ENCODE measurements around the gene NEUROD4. TPM values are rescaled to one million over a fixed set of nuclear protein-coding genes. Genes with fewer than 3 reads are reported as not detected.

The NEUROD4 gene
- polyA plus RNA-seq, 1 of the 3 experiments (the other 2 are of a cell fraction), result not detected

DNA sequence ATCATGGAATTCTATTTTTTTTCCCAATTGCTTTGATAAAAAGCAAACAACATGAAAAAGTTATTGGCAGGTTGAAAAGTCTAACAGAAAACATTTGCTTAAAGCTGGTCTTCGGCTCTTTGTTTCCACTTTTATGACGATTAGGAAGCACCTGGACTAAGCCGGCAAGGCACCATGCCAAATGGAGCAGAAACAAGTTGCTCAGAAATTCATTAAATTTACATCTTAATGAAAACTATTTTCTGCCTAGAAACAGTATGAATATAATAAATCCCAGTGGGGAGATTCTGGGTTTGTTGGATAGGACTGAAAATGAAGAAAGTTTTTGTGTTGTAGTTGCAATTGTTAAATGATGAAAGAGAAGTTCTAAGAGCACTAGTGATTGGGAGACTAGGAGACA, 55.0 kb downstream of the NEUROD4 start:
- no peak for TF ChIP-seq USF1 (IDR thresholded peaks at IDR 0.05; ENCODE audit: borderline replicate concordance, low read depth)

More for the DNA sequence above, 55.0 kb downstream of the NEUROD4 start:
- CTCF ChIA-PET, result interaction anchor here (1.1 to 5.1 kb wide), 6 partner anchors 47 to 325 kb away, joined by 3 to 62 read pairs (median 6); no protein-coding TSS in a partner anchor
- Histone ChIP-seq H3F3A (replicated peaks; ENCODE audit: insufficient read depth) (no peaks in the 10 kb centered on the region), H3K79me2 (ENCODE audit: insufficient read depth) (no peaks in the 10 kb centered on the region), H3K9me3 (no peaks in the 10 kb centered on the region), H3K27me3 (ENCODE audit: insufficient read depth) (no peaks in the 10 kb centered on the region), H3K4me1 (ENCODE audit: control insufficient read depth in 1 of 2, insufficient read depth in 2 of 2, low read depth in 1 of 2, low read length in 1 of 2) (no peaks in the 10 kb centered on the region), H4K20me1 (ENCODE audit: insufficient read depth) (no peaks in the 10 kb centered on the region), H3K4me3 (ENCODE audit: low read depth in 2 of 2, low read length in 1 of 2) (no peak overlapping the region), H3K4me2 (no peak overlapping the region), H3K36me3 (replicated peaks in 1 of 2; ENCODE audit: control insufficient read depth in 1 of 2, insufficient read depth in 2 of 2, low read length in 1 of 2) (no peaks in the 10 kb centered on the region), H3K9ac (no peak overlapping the region), H3K9me2 (no peaks in the 10 kb centered on the region), H3K27ac (ENCODE audit: low read depth in 2 of 2, low read length in 1 of 2) (no peak overlapping the region), H2AFZ (ENCODE audit: low read depth) (no peak overlapping the region)
- POLR2A ChIA-PET, result no interaction called here
- WGBS (ENCODE audit: low lambda C conversion rate), result 3% methylated on average over 3 of the region's 3 CpGs
- no peak for DNase-seq

Other genes with a start within 250 kb of the NEUROD4 start
- not detected in 2 replicates for gene MUCL1, start 165.5 kb upstream of the NEUROD4 start, polyA plus RNA-seq (2012; rRNA removed)
- not detected in 2 replicates for gene TESPA1, start 35.2 kb upstream of the NEUROD4 start, polyA plus RNA-seq (2012; rRNA removed)
- not detected in 2 replicates for gene OR9K2, start 106.4 kb downstream of the NEUROD4 start, polyA plus RNA-seq (2012; rRNA removed)
- gene OR10A7, start 201.1 kb downstream of the NEUROD4 start, polyA plus RNA-seq (2012; rRNA removed), result not detected in 2 replicates
- gene OR6C74, start 224.6 kb downstream of the NEUROD4 start, polyA plus RNA-seq (2012; rRNA removed), result not detected in 2 replicates

Measured in SK-N-SH (cell line).